Measurements from ENCODE around the gene KAT8.

DNA sequence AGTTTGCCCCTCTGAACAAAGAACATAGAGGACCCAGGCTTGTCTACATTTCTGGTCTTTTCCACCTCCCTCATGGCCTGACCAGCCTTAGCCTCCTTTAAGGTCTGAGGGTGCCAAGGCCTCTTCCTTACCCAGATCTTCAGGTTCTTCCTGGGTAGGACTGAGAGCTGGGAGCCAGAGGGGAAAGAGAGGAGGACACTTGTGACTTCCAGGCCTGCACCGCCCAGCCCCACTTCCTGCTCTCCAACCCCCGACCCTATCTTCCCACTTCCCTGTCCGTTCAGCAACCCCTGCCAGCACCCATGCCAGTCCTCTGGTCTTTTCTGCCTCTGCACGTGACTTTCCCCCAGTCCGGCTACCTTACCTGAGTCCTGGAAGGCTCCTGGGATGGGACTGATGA is 31.9 kb downstream of the KAT8 start:
- TF ChIP-seq, protein P1, sequence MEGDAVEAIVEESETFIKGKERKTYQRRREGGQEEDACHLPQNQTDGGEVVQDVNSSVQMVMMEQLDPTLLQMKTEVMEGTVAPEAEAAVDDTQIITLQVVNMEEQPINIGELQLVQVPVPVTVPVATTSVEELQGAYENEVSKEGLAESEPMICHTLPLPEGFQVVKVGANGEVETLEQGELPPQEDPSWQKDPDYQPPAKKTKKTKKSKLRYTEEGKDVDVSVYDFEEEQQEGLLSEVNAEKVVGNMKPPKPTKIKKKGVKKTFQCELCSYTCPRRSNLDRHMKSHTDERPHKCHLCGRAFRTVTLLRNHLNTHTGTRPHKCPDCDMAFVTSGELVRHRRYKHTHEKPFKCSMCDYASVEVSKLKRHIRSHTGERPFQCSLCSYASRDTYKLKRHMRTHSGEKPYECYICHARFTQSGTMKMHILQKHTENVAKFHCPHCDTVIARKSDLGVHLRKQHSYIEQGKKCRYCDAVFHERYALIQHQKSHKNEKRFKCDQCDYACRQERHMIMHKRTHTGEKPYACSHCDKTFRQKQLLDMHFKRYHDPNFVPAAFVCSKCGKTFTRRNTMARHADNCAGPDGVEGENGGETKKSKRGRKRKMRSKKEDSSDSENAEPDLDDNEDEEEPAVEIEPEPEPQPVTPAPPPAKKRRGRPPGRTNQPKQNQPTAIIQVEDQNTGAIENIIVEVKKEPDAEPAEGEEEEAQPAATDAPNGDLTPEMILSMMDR (IDR thresholded peaks at IDR 0.05) = no peak
- TF ChIP-seq POLR2A (IDR thresholded peaks at IDR 0.05) = no peak
